ENCODE measurements around the gene ZNF778.
"Not testable (repeated sequence)": the region's sequence is repeated elsewhere in the genome, so short reads cannot be mapped to it uniquely, and the experiment has no call there.

The ZNF778 gene

DNA sequence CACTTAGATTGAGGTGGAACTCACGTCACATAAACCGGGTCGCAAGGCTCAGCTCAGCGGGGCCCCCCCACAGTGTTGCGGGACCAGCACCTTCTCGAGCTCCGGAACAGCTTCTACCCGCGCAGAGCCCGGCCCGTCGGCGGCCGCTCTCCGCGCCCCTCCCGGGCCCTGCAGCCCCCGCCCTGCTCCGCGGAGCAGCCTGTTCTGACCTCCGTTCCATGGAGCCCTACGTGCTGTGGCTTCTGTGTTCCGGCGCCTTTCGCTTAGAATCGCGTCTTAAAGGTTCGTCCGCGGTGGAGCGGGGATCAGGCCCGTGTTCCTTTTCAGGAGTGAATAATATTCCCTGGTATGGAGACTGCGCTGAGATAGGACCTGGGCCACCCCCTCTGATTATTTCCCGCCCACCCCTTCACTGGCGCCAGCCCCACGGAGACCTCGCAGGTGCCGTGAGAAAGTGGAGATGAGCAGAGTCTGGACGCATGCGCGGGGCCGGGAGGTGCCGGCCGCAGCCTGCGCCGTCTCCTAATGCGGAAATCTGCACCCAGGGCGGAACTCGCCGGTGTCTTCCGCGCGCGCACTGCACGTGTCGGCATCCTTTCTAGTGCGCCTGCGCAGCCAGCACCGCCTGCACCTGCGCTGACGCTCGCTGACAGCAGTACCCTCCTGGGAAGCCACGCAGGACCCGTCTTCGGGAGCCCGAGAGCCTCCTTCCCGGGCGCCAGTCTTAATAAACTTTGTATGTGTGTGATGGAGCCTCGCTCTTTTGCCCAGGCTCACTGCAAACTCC is 30.9 kb downstream of the ZNF778 start:
- no peak for DNase-seq (ENCODE audit: extremely low read depth in 1 of 2, low read depth in 1 of 2)

DNA sequence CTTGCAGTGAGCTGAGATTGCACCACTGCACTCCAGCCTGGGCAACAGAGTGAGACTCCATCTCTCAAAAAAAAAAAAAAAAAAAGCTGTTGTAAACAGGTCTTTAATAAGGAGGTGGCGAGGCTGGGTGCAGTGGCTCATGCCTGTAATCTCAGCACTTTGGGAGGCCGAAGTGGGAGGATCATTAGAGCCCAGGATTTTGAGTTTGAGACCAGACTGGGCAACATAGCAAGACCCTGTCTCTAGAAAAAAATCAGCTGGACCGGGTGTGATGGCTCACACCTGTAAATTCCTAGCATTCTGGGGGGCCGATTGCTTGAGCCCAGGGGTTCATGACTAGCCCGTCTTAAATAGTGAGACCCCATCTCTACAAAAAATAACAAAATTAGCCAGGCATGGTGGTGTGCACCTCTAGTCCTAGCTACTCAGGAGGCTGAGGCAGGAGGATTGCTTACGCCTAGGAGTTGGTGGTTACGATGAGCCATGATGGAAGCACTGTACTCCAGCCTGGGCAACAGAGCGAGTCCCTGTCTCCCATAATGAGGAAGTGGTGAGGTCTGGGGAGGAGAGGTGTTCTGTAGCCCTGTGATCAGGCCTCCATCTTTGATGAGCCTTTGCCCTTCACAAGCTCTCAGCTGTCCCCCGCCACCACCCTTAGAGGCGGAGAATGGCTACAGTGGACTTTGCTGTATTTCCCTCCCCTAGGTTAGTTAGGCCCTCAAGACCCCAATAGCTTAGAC is 36.2 kb downstream of the ZNF778 start:
- no peak for DNase-seq (ENCODE audit: extremely low read depth in 1 of 2, low read depth in 1 of 2)

DNA sequence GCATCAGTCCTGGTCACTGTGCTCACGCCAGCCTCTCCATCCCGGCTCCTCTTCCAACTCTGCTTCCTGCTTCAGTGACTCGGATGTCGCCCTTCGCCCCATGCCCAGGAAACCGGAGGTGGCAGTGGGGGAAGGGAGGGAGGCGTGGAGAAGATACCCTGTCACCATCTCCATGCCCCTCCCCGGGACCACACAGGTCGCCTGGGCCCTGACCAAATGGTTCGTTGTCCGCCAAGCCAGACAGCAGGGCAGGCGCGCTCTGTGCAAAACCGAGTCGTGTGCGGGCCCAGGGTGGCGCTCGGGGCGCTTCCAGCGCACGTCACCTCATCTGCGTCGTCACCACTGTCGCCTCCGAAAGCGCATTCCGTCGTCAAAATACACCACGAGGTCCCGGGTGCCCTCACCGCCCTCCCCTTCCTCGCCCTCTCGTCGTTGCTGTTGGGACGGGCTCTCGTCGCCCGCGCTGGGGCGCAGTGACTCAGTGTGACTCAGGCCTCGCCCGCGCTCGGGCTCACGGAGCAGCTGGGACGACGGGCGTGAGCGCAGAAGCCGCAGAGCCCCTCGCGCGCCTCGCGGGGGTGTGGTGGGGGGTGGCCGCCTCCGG is 39.2 kb downstream of the ZNF778 start:
- peak; percentile 63 to 68 for DNase-seq (ENCODE audit: extremely low read depth in 1 of 2, low read depth in 1 of 2)

DNA sequence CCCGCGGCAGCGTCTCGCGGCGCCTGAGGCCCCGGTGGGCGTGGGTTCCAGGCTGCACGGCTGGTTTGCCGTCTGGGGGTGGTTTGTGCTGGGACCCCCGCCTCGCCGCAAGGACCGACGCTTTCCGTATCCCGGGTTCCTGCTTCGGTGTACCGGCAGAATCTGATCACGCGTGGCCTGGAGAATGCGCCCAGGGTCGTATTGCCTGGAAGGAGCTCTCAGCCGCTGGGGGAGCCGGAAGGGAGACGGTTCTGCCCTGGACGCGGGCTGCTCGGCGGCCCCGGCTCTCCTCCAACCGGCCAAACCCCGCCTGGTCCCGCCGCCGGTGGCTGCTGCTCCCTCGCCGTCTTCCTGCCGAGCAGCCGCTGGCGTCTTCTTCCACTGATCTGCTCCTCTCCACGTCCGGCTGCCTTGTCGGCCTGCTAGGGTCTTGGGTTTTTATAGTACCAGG is 39.8 kb downstream of the ZNF778 start:
- no peak for DNase-seq (ENCODE audit: extremely low read depth in 1 of 2, low read depth in 1 of 2)

DNA sequence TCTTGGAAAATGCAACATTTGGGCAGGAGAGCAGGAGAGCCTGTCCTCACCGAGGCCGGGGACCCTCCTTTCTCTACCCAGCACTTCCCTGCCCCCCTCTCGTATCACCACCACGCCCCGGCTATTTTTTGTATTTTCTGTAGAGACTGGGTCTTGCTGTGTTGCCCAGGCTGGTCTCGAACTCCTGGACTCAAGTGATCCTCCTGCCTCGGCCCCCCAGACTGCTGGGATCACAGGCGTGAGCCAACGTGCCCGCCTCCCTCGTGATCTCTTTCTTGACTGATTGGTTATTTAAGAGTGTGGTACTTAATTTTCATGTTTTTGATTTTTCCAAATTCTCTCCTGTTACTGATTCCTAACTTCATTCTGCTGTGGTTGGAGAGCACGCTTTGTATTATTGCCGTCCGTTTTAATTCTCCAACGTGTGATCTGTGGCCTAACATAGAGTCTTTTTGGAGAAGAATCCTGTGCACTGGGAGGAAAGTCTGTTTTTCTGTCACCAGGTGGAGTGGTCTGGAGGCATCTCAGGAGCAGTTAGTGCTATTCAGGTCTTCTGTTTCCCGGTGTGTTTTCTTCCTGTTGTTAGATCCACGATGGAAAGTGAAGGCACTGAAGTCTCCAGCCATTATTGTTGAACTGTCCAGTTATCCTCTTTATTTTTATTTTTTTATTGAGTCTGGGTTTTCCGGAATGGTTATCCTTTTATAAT is 40.4 kb downstream of the ZNF778 start:
- DNase-seq (ENCODE audit: extremely low read depth in 1 of 2, low read depth in 1 of 2) = no peak

DNA sequence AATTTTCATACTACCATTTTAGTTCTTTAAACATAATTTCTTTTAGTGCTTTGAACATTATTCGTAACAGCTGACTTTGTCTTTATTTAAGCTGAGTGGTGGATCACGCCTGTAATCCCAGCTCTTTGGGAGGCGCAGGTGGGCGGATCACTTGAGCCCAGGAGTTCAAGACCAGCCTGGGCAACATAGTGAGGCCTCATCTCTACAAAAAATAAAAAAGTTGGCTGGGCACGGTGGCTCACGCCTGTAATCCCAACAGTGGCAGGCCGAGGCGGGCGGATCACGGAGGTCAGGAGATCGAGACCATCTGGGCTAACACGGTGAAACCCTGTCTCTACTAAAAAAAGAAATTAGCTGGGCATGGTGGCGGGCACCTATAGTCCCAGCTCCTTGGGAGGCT is 42.4 kb downstream of the ZNF778 start:
- DNase-seq (ENCODE audit: extremely low read depth in 1 of 2, low read depth in 1 of 2) = not testable (repeated sequence)

DNA sequence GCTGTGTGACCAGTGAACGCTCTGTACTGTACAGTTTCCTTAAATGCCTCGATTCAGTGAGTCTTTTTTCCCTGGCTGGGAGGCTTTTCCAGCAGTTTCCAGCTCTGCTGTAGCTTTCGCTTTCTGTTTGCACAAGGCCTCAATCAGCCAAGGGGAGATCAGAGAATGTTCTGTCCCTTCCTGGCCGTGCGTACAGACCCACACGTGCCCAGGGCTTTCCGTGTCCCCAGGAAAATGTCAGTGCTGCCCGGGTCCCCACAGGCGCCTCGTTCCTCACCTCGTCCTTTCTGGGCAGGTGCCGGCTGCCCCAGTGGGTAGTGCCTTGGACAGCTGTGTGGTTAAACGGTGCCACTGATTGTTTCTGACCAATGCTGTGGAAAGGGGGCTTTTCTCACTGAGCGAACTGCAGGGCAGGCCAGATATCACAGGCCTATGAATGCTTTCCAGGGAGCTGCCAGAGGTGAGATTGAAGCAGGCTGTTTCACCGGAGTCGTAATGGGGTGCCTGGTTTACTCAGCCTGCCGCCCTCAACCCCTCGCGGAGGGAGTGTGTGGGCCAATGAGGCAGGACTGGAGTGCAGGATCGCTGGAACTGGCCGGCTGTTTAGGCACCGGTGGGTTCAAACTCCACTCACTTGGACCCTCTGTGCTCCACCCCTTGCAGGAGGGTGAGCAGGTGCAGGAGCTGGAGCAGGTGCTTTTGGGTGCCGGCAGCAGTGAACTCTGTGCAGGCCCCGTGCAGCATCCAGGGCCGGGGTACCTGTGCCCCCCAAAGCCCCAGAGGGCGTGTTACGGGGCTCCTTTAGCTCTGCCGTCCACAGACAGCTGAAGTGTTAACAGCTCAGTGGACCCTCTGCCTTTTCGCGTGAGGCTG is 44.4 kb downstream of the ZNF778 start:
- no peak for DNase-seq (ENCODE audit: extremely low read depth in 1 of 2, low read depth in 1 of 2)

DNA sequence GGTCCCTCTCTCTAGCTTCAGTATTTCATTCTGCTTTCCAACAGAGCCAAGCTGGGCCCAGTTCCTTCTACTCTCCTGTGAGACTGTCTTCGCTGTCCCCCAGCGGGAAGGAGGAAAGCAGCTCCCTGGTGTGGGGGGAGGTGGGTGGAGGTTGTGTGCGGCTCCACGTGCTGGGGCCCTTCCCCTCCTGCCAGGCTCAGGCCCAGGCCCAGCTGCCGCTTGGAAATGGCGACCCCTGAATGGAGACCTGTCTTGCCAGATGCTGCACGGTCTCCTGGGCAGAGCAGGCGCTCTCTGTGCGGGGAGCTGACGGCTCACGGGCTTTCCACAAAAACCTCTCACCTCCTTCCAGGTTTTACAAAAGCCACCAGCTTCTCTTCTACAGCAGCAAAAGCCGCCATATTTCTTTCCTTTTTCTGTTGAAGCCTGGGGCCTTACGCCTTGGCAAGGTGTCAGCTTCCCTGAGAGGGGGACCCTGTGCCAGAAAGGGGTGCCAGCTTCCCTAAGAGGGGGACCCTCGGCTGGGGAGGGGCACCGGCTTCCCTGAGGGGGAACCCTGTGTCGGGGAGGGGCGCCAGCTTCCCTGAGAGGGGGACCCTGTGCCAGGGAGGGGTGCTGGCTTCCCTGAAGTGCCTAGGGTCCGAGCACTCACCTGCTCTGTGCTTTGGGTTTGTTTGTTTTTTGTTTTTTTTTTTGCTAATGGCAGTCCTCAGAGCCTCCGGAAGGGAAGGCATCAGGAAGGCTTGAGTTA is 47.5 kb downstream of the ZNF778 start:
- DNase-seq (ENCODE audit: extremely low read depth in 1 of 2, low read depth in 1 of 2) = no peak

DNA sequence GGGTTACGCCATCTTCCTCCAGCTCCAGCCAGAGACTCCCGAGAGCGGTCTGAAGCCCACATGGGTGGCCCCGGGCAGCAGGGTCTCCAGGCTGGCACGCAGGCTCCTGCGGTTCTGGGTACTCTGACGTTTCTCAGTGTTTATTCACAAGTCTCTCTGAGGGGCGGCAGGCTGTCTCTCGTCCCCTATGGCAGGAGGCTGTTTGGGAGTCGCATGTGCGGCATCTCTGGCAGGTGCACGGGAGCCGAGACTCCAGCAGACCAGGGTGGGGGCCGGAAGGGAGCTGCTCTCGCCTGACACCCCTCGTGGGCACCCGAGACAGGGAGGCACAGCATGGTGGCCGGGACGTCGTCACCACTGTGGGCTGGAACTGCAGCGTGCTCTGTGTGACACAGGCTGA is 48.1 kb downstream of the ZNF778 start:
- DNase-seq (ENCODE audit: extremely low read depth in 1 of 2, low read depth in 1 of 2) = no peak

DNA sequence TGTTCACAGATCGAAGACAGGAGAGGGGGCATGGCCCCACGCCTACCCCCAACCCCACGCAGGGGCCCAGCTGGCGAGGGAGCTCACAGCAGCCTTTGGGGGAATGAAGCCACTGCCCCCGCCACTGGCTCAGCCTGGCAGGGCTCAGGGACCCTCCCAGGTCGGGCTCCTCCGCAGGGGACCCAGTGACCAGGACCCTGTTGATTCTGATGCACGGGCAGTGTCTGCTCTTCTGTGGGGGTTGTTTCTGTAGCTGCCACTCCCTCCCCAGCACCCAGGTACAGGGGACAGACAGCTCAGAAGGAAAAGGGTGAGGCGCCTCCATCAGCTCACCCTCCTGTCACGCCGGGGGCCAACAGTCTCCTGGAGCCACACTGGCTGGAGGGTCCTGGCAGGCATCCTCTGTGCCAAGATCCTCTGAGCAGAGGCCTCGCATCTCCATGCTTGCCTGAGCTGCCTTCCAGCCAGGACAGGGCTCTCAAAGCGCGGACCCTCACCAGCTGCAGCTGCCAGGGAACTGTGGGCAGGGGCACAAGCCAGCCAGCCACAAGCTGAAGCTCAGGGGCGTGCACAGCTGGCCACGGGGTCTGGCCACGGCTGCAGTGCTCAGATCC is 49.1 kb downstream of the ZNF778 start:
- DNase-seq (ENCODE audit: extremely low read depth in 1 of 2, low read depth in 1 of 2) = no peak

DNA sequence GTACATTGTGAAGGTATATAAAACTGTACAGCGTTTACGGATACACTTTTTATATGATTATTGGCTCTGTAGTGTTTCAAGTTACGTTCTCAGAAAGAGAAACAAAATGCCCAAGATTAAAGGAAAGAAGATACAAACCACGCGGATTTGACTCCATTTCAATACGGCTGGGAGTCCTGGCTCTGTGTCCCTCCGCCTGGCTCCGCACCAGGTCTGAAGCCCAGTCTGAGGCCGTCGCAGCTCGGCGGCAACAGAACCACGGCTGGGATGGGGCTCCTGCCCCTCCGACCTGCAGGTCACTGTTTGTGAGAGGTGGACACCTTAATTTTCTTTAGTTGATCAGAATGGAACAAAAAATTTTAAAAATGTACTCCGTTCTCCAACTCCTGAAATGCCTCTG is 50.2 kb downstream of the ZNF778 start:
- DNase-seq (ENCODE audit: extremely low read depth in 1 of 2, low read depth in 1 of 2) = not testable (repeated sequence)

DNA sequence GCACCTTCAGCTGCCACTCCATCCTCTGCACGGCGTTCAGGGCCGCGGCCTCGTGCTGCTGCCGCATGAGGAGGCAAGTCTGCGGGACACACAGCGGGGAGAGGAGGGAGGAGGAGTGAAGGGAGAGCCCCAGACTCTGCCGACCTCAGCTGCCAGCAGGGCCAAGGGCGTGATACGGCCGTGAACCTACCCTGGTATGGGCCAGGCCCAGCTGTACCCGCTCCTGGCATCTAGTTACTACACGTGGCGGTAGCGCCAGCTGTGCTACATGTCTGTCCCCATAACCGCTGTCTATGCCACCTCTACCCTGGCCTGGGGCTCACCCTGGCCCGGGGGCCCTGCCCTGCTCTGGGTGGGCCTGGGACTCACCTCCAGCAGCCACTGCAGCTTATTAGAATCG is 51.1 kb downstream of the ZNF778 start:
- DNase-seq (ENCODE audit: extremely low read depth in 1 of 2, low read depth in 1 of 2) = no peak

DNA sequence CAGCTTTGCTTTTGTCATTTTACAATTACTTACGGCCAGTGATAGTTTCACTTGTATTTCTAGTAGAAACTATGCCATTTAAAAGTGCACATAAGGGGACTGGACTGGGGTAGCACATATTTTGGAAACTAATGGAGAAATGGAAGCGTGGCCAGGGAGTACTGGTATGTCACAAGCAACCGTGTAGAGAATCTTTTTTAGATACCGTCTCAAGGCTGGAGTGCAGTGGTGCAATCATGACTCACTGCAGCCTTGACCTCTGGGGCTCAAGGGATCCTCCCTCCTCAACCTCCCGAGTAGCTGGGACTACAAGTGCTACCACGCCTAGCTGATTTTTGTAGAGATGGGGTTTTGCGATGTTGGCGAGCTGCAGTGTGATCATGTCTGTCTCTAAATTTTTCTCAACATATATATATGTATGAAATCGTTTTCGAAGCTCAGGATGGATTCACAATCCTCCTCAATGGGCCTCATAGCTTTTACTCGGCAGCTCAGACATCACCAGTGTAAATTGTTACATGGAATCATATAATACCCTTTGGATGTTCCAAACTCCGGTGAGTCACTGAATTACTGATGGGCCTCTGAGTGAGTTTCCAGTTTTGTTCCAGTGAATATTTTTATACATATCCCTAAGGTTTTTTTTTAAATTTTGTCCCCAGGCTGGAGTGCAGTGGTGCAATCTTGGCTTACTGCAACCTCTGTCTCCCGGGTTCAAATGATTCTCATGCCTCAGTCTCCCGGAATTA is 51.7 kb downstream of the ZNF778 start:
- no peak for DNase-seq (ENCODE audit: extremely low read depth in 1 of 2, low read depth in 1 of 2)

DNA sequence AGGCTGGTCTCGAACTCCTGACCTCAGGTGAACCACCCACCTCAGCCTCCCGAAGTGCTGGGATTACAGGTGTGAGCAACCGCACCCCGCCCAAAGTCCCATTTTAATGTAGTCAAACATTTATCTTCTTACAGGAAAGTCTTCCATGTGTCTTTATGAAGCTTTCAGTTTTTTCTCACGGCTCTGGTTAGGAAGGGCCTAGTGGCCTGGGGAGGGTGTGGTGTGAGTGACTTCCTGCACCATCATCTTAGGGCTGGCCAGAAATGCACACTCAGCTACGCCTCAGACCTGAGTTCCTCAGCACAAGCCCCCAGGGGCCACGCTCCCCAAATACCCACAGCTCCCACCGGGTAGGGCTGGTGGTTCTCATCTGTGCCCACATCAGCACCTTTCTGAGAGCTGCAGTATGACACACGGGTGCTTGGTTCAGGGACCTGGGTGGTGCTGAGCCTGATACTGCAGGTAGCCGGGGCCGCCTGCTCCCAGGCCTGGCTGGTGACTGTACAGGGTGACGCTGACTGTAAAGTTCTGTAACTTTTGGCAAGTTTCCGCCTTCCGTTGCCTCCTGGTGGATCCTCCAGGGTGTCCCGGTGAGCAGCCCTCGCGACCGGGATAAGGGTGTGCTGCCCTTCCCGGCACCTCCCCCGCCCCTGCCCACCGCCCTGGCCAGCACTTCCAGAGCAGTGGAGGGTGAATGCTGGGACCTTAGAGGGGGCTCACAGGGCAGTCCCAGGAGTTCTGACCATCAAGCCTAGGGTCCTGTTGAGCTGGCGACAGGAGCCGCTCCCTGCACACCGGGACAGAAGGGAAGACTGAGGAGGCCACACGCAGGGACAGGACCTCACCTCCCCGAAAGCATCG is 52.5 kb downstream of the ZNF778 start:
- no peak for DNase-seq (ENCODE audit: extremely low read depth in 1 of 2, low read depth in 1 of 2)

DNA sequence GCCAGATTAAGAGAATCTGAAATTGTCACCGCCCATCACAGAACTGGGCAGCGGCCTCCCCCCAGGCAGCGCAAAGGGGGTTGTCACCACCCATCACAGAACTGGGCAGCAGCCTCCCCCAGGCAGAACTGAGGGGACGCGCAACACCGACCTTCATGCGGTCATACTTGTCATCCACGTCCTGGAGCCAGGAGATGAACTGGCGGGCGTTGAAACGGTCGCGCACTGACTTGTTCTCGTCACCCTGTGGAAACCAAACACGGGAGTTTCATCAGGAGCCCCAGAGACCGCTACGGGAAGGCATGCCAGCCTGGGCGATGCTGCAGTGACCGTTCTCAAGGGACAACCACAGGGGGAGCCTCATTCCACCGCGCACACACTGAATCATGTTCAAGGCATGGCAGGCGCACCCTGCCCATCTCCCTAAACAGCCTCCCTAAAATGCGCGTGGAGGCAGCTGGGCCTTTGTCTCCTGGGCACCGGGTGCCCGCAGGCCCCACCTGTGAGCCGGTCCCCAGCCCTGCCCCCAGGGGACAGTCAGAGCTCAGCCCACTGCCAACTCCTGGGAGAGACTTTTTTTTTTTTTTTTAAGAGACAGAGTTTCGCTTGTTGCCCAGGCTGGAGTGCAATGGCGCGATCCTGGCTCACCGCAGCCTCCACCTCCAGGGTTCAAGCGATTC is 53.3 kb downstream of the ZNF778 start:
- DNase-seq (ENCODE audit: extremely low read depth in 1 of 2, low read depth in 1 of 2) = no peak

DNA sequence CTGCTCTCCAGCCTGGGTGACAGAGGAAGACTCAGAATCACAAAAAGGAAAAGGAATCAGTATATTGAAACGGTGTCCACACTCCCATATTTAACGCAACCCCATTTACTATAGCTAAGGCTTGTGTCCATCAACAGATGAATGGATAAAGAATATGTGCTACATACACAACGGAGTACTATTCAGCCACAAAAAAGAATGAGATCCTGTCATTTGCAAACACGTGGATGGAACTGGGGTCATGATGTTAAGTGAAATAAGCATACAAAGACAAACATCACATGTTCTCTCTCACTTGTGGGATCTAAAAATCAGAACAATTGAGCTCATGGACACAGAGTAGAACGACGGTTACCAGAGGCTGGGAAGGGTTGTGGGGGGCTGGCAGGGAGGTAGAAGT is 55.1 kb downstream of the ZNF778 start:
- DNase-seq (ENCODE audit: extremely low read depth in 1 of 2, low read depth in 1 of 2) = no peak
